ENCODE data around the gene KLHL3.

- TF ChIP-seq CTCF (IDR thresholded peaks at IDR 0.05), result no peak
- no peak for TF ChIP-seq POLR2A (IDR thresholded peaks at IDR 0.05)
Measured at GRCh38 chr5:137616046-137616445, 119.8 kb downstream of the KLHL3 start.
